H1 (cell line): ENCODE data around the gene N4BP3. TPM values are rescaled to one million over a fixed set of nuclear protein-coding genes. Genes with fewer than 3 reads are reported as not detected.

ENCODE experiments used
- CTCF ChIA-PET: fragments of 300-600 bp; sonication (Branson Sonifier 250); formaldehyde crosslinking; loops from one replicate; lab custom pipeline; 2021; ENCODE audit not compliant: partially characterized antibody; lab: Charles Lee
- POLR2A ChIA-PET: fragments of 300-600 bp; sonication (Branson Sonifier 250); formaldehyde crosslinking; loops from one replicate; lab custom pipeline; 2021; ENCODE audit warnings: inconsistent platforms; ENCODE audit not compliant: partially characterized antibody; lab: Charles Lee
- DNase-seq, 2 experiments: peaks; one replicate each; pipeline versions ENCODE4 v3.0.0 to v3.0.0-alpha.2; 2010 to 2022; ENCODE audit warnings: low spot score in 2 of 2, low read depth in 1 of 2, mixed read lengths in 1 of 2
- FAIRE-seq: peaks from 2 replicates; lab custom pipeline; 2011; peaks lifted over from hg19 to GRCh38; lab: Jason Lieb, UNC
- H2AFZ ChIP-seq: 2 replicates; pipeline ENCODE4 v1.8.1; 2012; ENCODE audit warnings: low read length, inconsistent platforms
- H2AK5ac ChIP-seq: 2 replicates; pipeline ENCODE4 v1.6.1; 2013; ENCODE audit warnings: low read depth, low read length
- H2BK120ac ChIP-seq: replicated peaks from 2 replicates; pipeline ENCODE3; 2013; ENCODE audit warnings: low read depth, low read length, inconsistent platforms
- H2BK12ac ChIP-seq: 2 replicates; pipeline ENCODE4 v1.6.1; 2013; ENCODE audit warnings: low read depth, low read length
- H2BK15ac ChIP-seq: 2 replicates; pipeline ENCODE4 v1.6.1; 2013; ENCODE audit warnings: low read length
- H2BK20ac ChIP-seq: 2 replicates; pipeline ENCODE4 v1.6.1; 2013; ENCODE audit warnings: low read length
- H2BK5ac ChIP-seq: 2 replicates; pipeline ENCODE4 v1.6.1; 2013; ENCODE audit warnings: low read depth, low read length
- H3K14ac ChIP-seq: 2 replicates; pipeline ENCODE4 v1.6.1; 2013; ENCODE audit warnings: inconsistent platforms; ENCODE audit not compliant: insufficient read length
- H3K18ac ChIP-seq: 2 replicates; pipeline ENCODE4 v1.6.1; 2013; ENCODE audit warnings: low read length; ENCODE audit errors: extremely low read depth
- H3K23ac ChIP-seq: 2 replicates; pipeline ENCODE4 v1.6.1; 2013; ENCODE audit warnings: inconsistent platforms; ENCODE audit not compliant: insufficient read length
- H3K23me2 ChIP-seq: 2 replicates; pipeline ENCODE4 v1.6.1; 2013; ENCODE audit warnings: low read depth, low read length
- H3K27ac ChIP-seq: 2 replicates; pipeline ENCODE4 v1.6.1; 2011; ENCODE audit warnings: low read depth, low read length, inconsistent platforms
- H3K27me3 ChIP-seq, 4 experiments: replicated peaks in 1 of 4; 1 replicate in 1 of 4; 2 replicates in 3 of 4; pipeline versions ENCODE4 v1.6.1 to v1.8.1; 2011 to 2013; ENCODE audit warnings: low read length in 3 of 4, mild to moderate bottlenecking in 3 of 4, inconsistent platforms in 2 of 4, mixed read lengths in 2 of 4, moderate library complexity in 1 of 4; ENCODE audit not compliant: control insufficient read depth in 3 of 4, insufficient read depth in 3 of 4; ENCODE audit errors: extremely low read depth in 1 of 4
- H3K36me3 ChIP-seq, 4 experiments: 2 replicates each; pipeline versions ENCODE4 v1.6.1 to v1.8.1; 2011 to 2013; ENCODE audit warnings: mild to moderate bottlenecking in 4 of 4, low read length in 3 of 4, moderate library complexity in 2 of 4, control low read depth in 1 of 4, inconsistent platforms in 1 of 4; ENCODE audit not compliant: insufficient read depth in 4 of 4, control insufficient read depth in 2 of 4
- H3K4ac ChIP-seq: replicated peaks from 2 replicates; pipeline ENCODE3; 2013; ENCODE audit warnings: low read length, low read depth, mixed read lengths, inconsistent platforms; ENCODE audit not compliant: insufficient read length
- H3K4me1 ChIP-seq, 4 experiments: replicated peaks in 1 of 4; 1 replicate in 1 of 4; 2 replicates in 3 of 4; pipeline versions ENCODE4 v1.6.1 to v1.8.1; 2011 to 2013; ENCODE audit warnings: low read length in 3 of 4, inconsistent platforms in 2 of 4, mixed read lengths in 1 of 4; ENCODE audit not compliant: insufficient read depth in 4 of 4, control insufficient read depth in 3 of 4
- H3K4me2 ChIP-seq, 2 experiments: 2 replicates each; pipeline versions ENCODE4 v1.6.1 to v1.8.1; 2011 to 2013; ENCODE audit warnings: low read depth in 2 of 2, low read length in 2 of 2, control low read depth in 1 of 2, inconsistent platforms in 1 of 2, mild to moderate bottlenecking in 1 of 2; ENCODE audit not compliant: insufficient read depth in 1 of 2
- H3K4me3 ChIP-seq, 4 experiments: fragments of 200-600, 300-600 bp in 1 of 4; sonication (generic), shearing (Covaris generic), sonication (Bioruptor Twin) in 1 of 4; 2 replicates each; pipeline versions ENCODE4 v1.5.1 to v1.8.1; 2011 to 2016; ENCODE audit warnings: low read length in 4 of 4, low read depth in 3 of 4, control low read depth in 2 of 4, inconsistent platforms in 2 of 4, mild to moderate bottlenecking in 2 of 4, mixed read lengths in 1 of 4, moderate library complexity in 1 of 4; ENCODE audit not compliant: insufficient read depth in 2 of 4; ENCODE audit errors: extremely low read depth in 1 of 4
- H3K56ac ChIP-seq: replicated peaks from 2 replicates; pipeline ENCODE3; 2013; ENCODE audit warnings: low read depth, mild to moderate bottlenecking, mixed read lengths, low read length, inconsistent platforms; ENCODE audit not compliant: insufficient read length
- H3K79me1 ChIP-seq: 2 replicates; pipeline ENCODE4 v1.6.1; 2013; ENCODE audit warnings: low read depth, low read length, control low read depth
- H3K79me2 ChIP-seq, 2 experiments: 2 replicates each; pipeline versions ENCODE4 v1.6.1 to v1.8.1; 2012 to 2013; ENCODE audit warnings: low read length in 2 of 2, mild to moderate bottlenecking in 2 of 2, inconsistent platforms in 1 of 2; ENCODE audit not compliant: insufficient read depth in 2 of 2, control insufficient read depth in 1 of 2
- H3K9ac ChIP-seq, 4 experiments: replicated peaks in 1 of 4; 1 replicate in 1 of 4; 2 replicates in 3 of 4; pipeline versions ENCODE4 v1.6.1 to v1.8.1; 2011 to 2013; ENCODE audit warnings: low read depth in 3 of 4, low read length in 3 of 4, control low read depth in 2 of 4, mild to moderate bottlenecking in 2 of 4, moderate library complexity in 2 of 4, inconsistent platforms in 1 of 4; ENCODE audit errors: extremely low read depth in 1 of 4
- H3K9me3 ChIP-seq, 2 experiments: 2 replicates each; pipeline versions ENCODE4 v1.6.1 to v1.8.1; 2012 to 2013; ENCODE audit warnings: mild to moderate bottlenecking in 2 of 2, moderate library complexity in 2 of 2, control low read depth in 1 of 2, inconsistent platforms in 1 of 2, low read depth in 1 of 2, low read length in 1 of 2, mixed read lengths in 1 of 2; ENCODE audit not compliant: insufficient read depth in 2 of 2
- H4K20me1 ChIP-seq, 2 experiments: replicated peaks in 1 of 2; 2 replicates each; pipeline versions ENCODE3 to v1.8.1; 2011 to 2013; ENCODE audit warnings: inconsistent platforms in 2 of 2, low read length in 2 of 2, mild to moderate bottlenecking in 1 of 2; ENCODE audit not compliant: insufficient read depth in 2 of 2, control insufficient read depth in 1 of 2
- H4K5ac ChIP-seq: 2 replicates; pipeline ENCODE4 v1.6.1; 2013; ENCODE audit warnings: low read length, low read depth, mixed read lengths, inconsistent platforms; ENCODE audit not compliant: insufficient read length
- H4K8ac ChIP-seq: 2 replicates; pipeline ENCODE4 v1.8.0; 2013; ENCODE audit warnings: mild to moderate bottlenecking, moderate library complexity, low read length, inconsistent platforms; ENCODE audit not compliant: insufficient read depth; ENCODE audit errors: extremely low read depth
- H4K91ac ChIP-seq: replicated peaks from 2 replicates; pipeline ENCODE3; 2013; ENCODE audit warnings: low read length, mixed read lengths, inconsistent platforms; ENCODE audit not compliant: insufficient read length
- POU5F1 ChIP-seq: IDR thresholded peaks from 2 replicates; pipeline ENCODE4 v1.6.1; 2011; ENCODE audit warnings: low read depth, mild to moderate bottlenecking, low read length, moderate library complexity
- SP4 ChIP-seq: IDR thresholded peaks from 2 replicates; pipeline ENCODE4 v1.6.1; 2012; ENCODE audit warnings: low read length, inconsistent platforms
- whole genome bisulfite sequencing, 2 experiments: shearing (Covaris generic) in 1 of 2; methylation state at CpG; one replicate each; pipeline versions ENCODE4 v1.1.6 to v1.1.7; 2013 to 2015; ENCODE audit warnings: low lambda C conversion rate in 2 of 2, mixed read lengths in 2 of 2, inconsistent platforms in 1 of 2, low coverage in 1 of 2, missing lambda C conversion rate in 1 of 2; ENCODE audit not compliant: insufficient replicate concordance in 2 of 2, insufficient coverage in 1 of 2, insufficient read length in 1 of 2; ENCODE audit errors: extremely low coverage in 1 of 2, missing lambda C conversion rate in 1 of 2; 5-methylcytosine and 5-hydroxymethylcytosine counted together
- polyA plus RNA-seq, 7 experiments: library from polyadenylated mRNA; depleted of rRNA in 3 of 7; stranded (reverse) in 5 of 7; unstranded in 2 of 7; fragments of >200 nt in 5 of 7; fragments of 200-250 nt in 2 of 7; gene quantifications; 1 replicate in 5 of 7; 2 replicates in 1 of 7; 4 replicates in 1 of 7; pipeline versions ENCODE4 v1.2.1 to v1.2.3, GENCODE V29; 2011 to 2013; ENCODE audit warnings: missing spikeins in 2 of 7, mixed read lengths in 2 of 7
- total RNA-seq: library from RNA; stranded (reverse); fragmentation: NEBNext Ultra II Directional; extraction: Animal tissue kit (Norgen Biotek cat#: 25700); gene quantifications from 2 replicates; pipeline ENCODE4 v1.2.1, GENCODE V29; 2021

Gene N4BP3
- total and polyA plus RNA-seq, 2 of the 8 experiments (the other 6 are each of a cell fraction or from before 2014, with no cell fraction given): 13.1 to 39.2 TPM

GRCh38 chr5:178103612-178104011 is 9.7 kb upstream of the N4BP3 start:
- TF ChIP-seq POU5F1 (no peak), SP4 (no peak)
- Histone ChIP-seq H3K79me1 (no peaks in the 10 kb centered on the region), H3K4me1 (0 out of 7 replicates have a peak, but pooled peaks cover 0 to 6% (median 1%) of the 10 kb centered on the region in 4 experiments), H2BK5ac (no peak overlapping the region), H2AK5ac (no peak overlapping the region), H2BK12ac (no peak overlapping the region), H3K4me2 (no peak overlapping the region), H2BK120ac (no peak overlapping the region), H3K56ac (no peak overlapping the region), H3K23ac (no peak overlapping the region), H3K27me3 (no peaks in the 10 kb centered on the region), H2BK15ac (no peak overlapping the region), H3K36me3 (no peaks in the 10 kb centered on the region), H3K9me3 (no peaks in the 10 kb centered on the region), H4K20me1 (no peaks in the 10 kb centered on the region), H4K91ac (no peak overlapping the region), H3K79me2 (no peaks in the 10 kb centered on the region), H3K9ac (no peak overlapping the region), H3K23me2 (no peaks in the 10 kb centered on the region), H3K14ac (no peak overlapping the region), H3K18ac (no peak overlapping the region), H3K27ac (no peak overlapping the region), H2AFZ (no peak overlapping the region), H4K8ac (no peak overlapping the region), H3K4me3 (no peak overlapping the region), H2BK20ac (no peak overlapping the region), H4K5ac (no peak overlapping the region), H3K4ac (no peak overlapping the region)
- WGBS, 2 experiments: 91% methylated on average over 12 of the region's 12 CpGs; no CpG with 5 or more reads in 1 of the 2 experiments
- no peak for DNase-seq
- ChIA-PET CTCF (interaction anchor here (1.6 to 8.7 kb wide), 2 partner anchors 28 to 45 kb away, joined by 3 to 83 read pairs; no protein-coding TSS in a partner anchor), POLR2A (interaction anchor here (0.8 to 27.9 kb wide), 3 partner anchors 16 to 103 kb away, joined by 3 to 1250 read pairs (median 3); partner anchors contain the start of genes NHP2 and RMND5B)
- no peak for FAIRE-seq
